HCT116 (cell line): ENCODE results near the gene MDFIC2. TPM values are rescaled to one million over a fixed set of nuclear protein-coding genes. Genes with fewer than 3 reads are reported as not detected.

ENCODE experiments used
- ATAC-seq: fragments of 200-7000 bp; cut with Tn5 transposase; 2 replicates; pipeline ENCODE4 v1.9.1; 2020; ENCODE audit warnings: mild to moderate bottlenecking, moderate library complexity
- BruUV-seq: library from RNA; stranded (reverse); fragments of 400-500 nt; replicated peaks from 2 replicates; lab custom pipeline; 2021; lab: Mats Ljungman, UMichigan
- CTCF ChIA-PET: fragments of 300-600 bp; sonication (Branson Sonifier 250); formaldehyde crosslinking; loops from one replicate; lab custom pipeline; 2021; ENCODE audit warnings: antibody characterized with exemption; lab: Charles Lee
- POLR2A ChIA-PET: fragments of 300-600, 350-600 bp; sonication (Branson Sonifier 250); formaldehyde crosslinking; loops from one replicate; lab custom pipeline; 2021; ENCODE audit warnings: antibody characterized with exemption; lab: Charles Lee
- RAD21 ChIA-PET, 2 experiments: fragments of 300-600 bp; sonication (Branson Sonifier 250); formaldehyde crosslinking; loops; one replicate each; lab custom pipeline; 2023; ENCODE audit warnings: low total read pairs in 2 of 2; ENCODE audit not compliant: uncharacterized antibody in 2 of 2, unreplicated experiment in 2 of 2, low non-redundant PET in 1 of 2; lab: Charles Lee
- DNase-seq: peaks from one replicate; pipeline ENCODE4 v3.0.0-alpha.2; 2010; ENCODE audit warnings: low read depth, low spot score
- H2AFZ ChIP-seq: fragments of 200-600 bp; shearing (Covaris generic), sonication (generic); 2 replicates; pipeline ENCODE4 v1.6.1; 2017; ENCODE audit warnings: low read depth, mixed run types, mixed read lengths, antibody characterized with exemption, low read length; ENCODE audit not compliant: poor library complexity, severe bottlenecking
- H3K27ac ChIP-seq: 2 replicates; pipeline ENCODE4 v1.5.1; 2012; ENCODE audit warnings: low read depth, low read length
- H3K27me3 ChIP-seq: fragments of 200-600 bp; sonication (generic); 2 replicates; pipeline ENCODE4 v1.6.1; 2016; ENCODE audit warnings: mixed run types, low read length, mixed read lengths; ENCODE audit not compliant: insufficient read depth
- H3K36me3 ChIP-seq, 2 experiments: fragments of 200-500 bp in 1 of 2; fragments of 200-600 bp in 1 of 2; sonication (Bioruptor generic) in 1 of 2; sonication (generic) in 1 of 2; 2 replicates each; pipeline versions ENCODE4 v1.5.1 to v1.6.1; 2014 to 2016; ENCODE audit warnings: low read length in 2 of 2, inconsistent platforms in 1 of 2, mixed read lengths in 1 of 2, mixed run types in 1 of 2; ENCODE audit not compliant: insufficient read depth in 2 of 2, control insufficient read depth in 1 of 2
- H3K4me1 ChIP-seq, 2 experiments: fragments of 200-600 bp in 1 of 2; sonication (generic) in 1 of 2; 2 replicates each; pipeline versions ENCODE4 v1.5.1 to v1.6.1; 2012 to 2017; ENCODE audit warnings: low read length in 2 of 2, inconsistent platforms in 1 of 2, mild to moderate bottlenecking in 1 of 2, mixed read lengths in 1 of 2, mixed run types in 1 of 2, moderate library complexity in 1 of 2; ENCODE audit not compliant: insufficient read depth in 2 of 2, control insufficient read depth in 1 of 2
- H3K4me2 ChIP-seq: fragments of 200-600 bp; sonication (generic); 2 replicates; pipeline ENCODE4 v1.6.1; 2017; ENCODE audit warnings: mixed run types, low read length, mixed read lengths
- H3K4me3 ChIP-seq, 2 experiments: fragments of 200-600 bp in 1 of 2; sonication (generic) in 1 of 2; replicated peaks in 1 of 2; 2 replicates each; pipeline ENCODE4 v1.5.1; 2011 to 2016; ENCODE audit warnings: low read length in 2 of 2, control low read depth in 1 of 2, low read depth in 1 of 2, mild to moderate bottlenecking in 1 of 2, mixed read lengths in 1 of 2, mixed run types in 1 of 2
- H3K79me2 ChIP-seq: fragments of 200-600 bp; sonication (generic); 2 replicates; pipeline ENCODE4 v1.6.1; 2017; ENCODE audit warnings: mild to moderate bottlenecking, mixed run types, low read length, moderate library complexity, mixed read lengths; ENCODE audit not compliant: insufficient read depth
- H3K9ac ChIP-seq: fragments of 200-600 bp; sonication (generic); 2 replicates; pipeline ENCODE4 v1.6.1; 2016; ENCODE audit warnings: low read length, mixed read lengths
- H3K9me2 ChIP-seq: fragments of 200-600 bp; sonication (generic), shearing (Covaris generic); 2 replicates; pipeline ENCODE4 v1.6.1; 2017; ENCODE audit warnings: mixed run types, mild to moderate bottlenecking, moderate library complexity; ENCODE audit not compliant: insufficient read depth
- H3K9me3 ChIP-seq, 2 experiments: fragments of 200-500 bp in 1 of 2; fragments of 200-600 bp in 1 of 2; sonication (Bioruptor generic) in 1 of 2; sonication (generic) in 1 of 2; 2 replicates each; pipeline ENCODE4 v1.6.1; 2014 to 2017; ENCODE audit warnings: low read length in 2 of 2, mixed read lengths in 2 of 2, inconsistent platforms in 1 of 2, low read depth in 1 of 2, mild to moderate bottlenecking in 1 of 2, mixed run types in 1 of 2, moderate library complexity in 1 of 2; ENCODE audit not compliant: control insufficient read depth in 1 of 2, insufficient read depth in 1 of 2
- H4K20me1 ChIP-seq: fragments of 200-600 bp; sonication (generic), shearing (Covaris generic); 2 replicates; pipeline ENCODE4 v1.6.1; 2017; ENCODE audit warnings: mixed run types, mild to moderate bottlenecking, moderate library complexity; ENCODE audit not compliant: insufficient read depth
- CEBPB ChIP-seq: IDR thresholded peaks from 2 replicates; pipeline ENCODE4 v1.6.1; 2012; ENCODE audit warnings: low read depth
- EGR1 ChIP-seq: IDR thresholded peaks from 2 replicates; pipeline ENCODE4 v1.6.1; 2012; ENCODE audit warnings: low read depth
- ELF1 ChIP-seq: IDR thresholded peaks from 2 replicates; pipeline ENCODE4 v1.6.1; 2012; ENCODE audit warnings: low read depth, borderline replicate concordance
- EZH2 ChIP-seq: fragments of 200-600 bp; sonication (generic); IDR thresholded peaks from 2 replicates; pipeline ENCODE4 v1.6.1; 2017; ENCODE audit warnings: antibody characterized with exemption, mixed run types
- EZH2phosphoT487 ChIP-seq: fragments of 200-600 bp; IDR thresholded peaks from 2 replicates; pipeline ENCODE4 v1.6.1; 2018; ENCODE audit warnings: antibody characterized with exemption, borderline replicate concordance
- JUND ChIP-seq: IDR thresholded peaks from 2 replicates; pipeline ENCODE4 v1.6.1; 2012
- POLR2A ChIP-seq: IDR thresholded peaks from 2 replicates; pipeline ENCODE4 v1.7.0; 2011; ENCODE audit warnings: borderline replicate concordance; ENCODE audit not compliant: insufficient read depth, insufficient read length; ENCODE audit errors: extremely low read depth
- RAD21 ChIP-seq: IDR thresholded peaks from 2 replicates; pipeline ENCODE4 v1.6.1; 2012; ENCODE audit warnings: low read depth, mild to moderate bottlenecking
- SIN3A ChIP-seq: IDR thresholded peaks from 2 replicates; pipeline ENCODE4 v1.6.1; 2012; ENCODE audit warnings: low read depth
- TCF7L2 ChIP-seq: IDR thresholded peaks from 2 replicates; pipeline ENCODE4 v1.7.0; 2011; ENCODE audit warnings: borderline replicate concordance, inconsistent platforms; ENCODE audit not compliant: insufficient read depth, insufficient read length; ENCODE audit errors: extremely low read depth
- ZFX ChIP-seq: fragments of 450-650 bp; IDR thresholded peaks from 2 replicates; pipeline ENCODE4 v1.6.1; 2017
- ZNF274 ChIP-seq: fragments of 200-500 bp; sonication (Bioruptor generic); IDR thresholded peaks from 2 replicates; pipeline ENCODE4 v1.6.1; 2014; ENCODE audit warnings: mild to moderate bottlenecking, low read depth, low read length, inconsistent platforms
- intact Hi-C: fragments of 100-400 bp; cut with micrococcal nuclease; formaldehyde crosslinking; loops from 2 replicates; pipeline ENCODE4 v1.10.0; 2022
- total RNA-seq: library from RNA; stranded (reverse); gene quantifications from one replicate; pipeline ENCODE4 v1.2.1, GENCODE V29; 2021; ENCODE audit not compliant: unreplicated experiment
- TF ChIP-seq, protein P1 (sequence below): IDR thresholded peaks from 2 replicates; pipeline ENCODE4 v1.6.1; 2012
- TF ChIP-seq, protein P2 (sequence below): IDR thresholded peaks from 2 replicates; pipeline ENCODE4 v1.6.1; 2011; ENCODE audit warnings: mild to moderate bottlenecking, low read length, moderate library complexity; ENCODE audit not compliant: insufficient replicate concordance; ENCODE audit errors: extremely low read depth
- TF ChIP-seq, protein P3 (sequence below): IDR thresholded peaks from 2 replicates; pipeline ENCODE4 v1.6.1; 2012; ENCODE audit warnings: low read depth
- TF ChIP-seq, protein P4 (sequence below), 3 experiments: fragments of 200-600 bp in 1 of 3; sonication (generic) in 1 of 3; IDR thresholded peaks in 2 of 3; conservative IDR thresholded peaks in 1 of 3; 2 replicates each; pipeline ENCODE4 v1.5.1; 2012 to 2017; ENCODE audit warnings: low read depth in 2 of 3, low read length in 2 of 3, antibody characterized with exemption in 1 of 3, borderline replicate concordance in 1 of 3, control low read depth in 1 of 3, mild to moderate bottlenecking in 1 of 3, mixed read lengths in 1 of 3, mixed run types in 1 of 3, moderate library complexity in 1 of 3; ENCODE audit not compliant: insufficient read depth in 1 of 3
- TF ChIP-seq, protein P5 (sequence below): IDR thresholded peaks from 2 replicates; pipeline ENCODE4 v1.6.1; 2012

The MDFIC2 gene
- total RNA-seq, 1 experiment from 2014 or later: not detected

DNA sequence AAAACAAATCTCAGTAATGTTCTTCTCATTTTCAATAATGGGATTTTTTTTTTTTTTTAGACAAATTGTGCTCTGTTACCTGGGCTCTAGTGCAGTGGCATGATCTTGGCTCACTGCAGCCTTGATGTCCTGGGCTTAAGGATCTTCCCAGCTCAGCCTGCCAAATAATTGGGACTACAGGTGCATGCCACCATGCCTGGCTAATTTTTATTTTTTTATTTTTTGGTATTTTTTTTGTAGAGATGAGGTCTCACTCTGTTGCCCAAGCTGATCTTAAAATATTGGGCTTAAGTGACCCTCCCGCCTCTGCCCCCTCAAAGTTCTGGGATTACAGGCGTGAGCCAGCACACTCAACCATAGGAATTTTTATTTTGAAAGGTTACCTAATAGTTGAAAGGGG, 126.2 kb downstream of the MDFIC2 start:
- no peaks in the 10 kb centered on the region for H3K9me2 ChIP-seq
- BruUV-seq: no TSS peak
- H3K27ac ChIP-seq: no peak overlapping the region
- ChIA-PET POLR2A (no interaction called here), CTCF (no interaction called here), RAD21 (no interaction called here)
- TF ChIP-seq, protein P1, sequence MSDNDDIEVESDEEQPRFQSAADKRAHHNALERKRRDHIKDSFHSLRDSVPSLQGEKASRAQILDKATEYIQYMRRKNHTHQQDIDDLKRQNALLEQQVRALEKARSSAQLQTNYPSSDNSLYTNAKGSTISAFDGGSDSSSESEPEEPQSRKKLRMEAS: no peak
- TF ChIP-seq ZFX: no peak
- TF ChIP-seq, protein P2, sequence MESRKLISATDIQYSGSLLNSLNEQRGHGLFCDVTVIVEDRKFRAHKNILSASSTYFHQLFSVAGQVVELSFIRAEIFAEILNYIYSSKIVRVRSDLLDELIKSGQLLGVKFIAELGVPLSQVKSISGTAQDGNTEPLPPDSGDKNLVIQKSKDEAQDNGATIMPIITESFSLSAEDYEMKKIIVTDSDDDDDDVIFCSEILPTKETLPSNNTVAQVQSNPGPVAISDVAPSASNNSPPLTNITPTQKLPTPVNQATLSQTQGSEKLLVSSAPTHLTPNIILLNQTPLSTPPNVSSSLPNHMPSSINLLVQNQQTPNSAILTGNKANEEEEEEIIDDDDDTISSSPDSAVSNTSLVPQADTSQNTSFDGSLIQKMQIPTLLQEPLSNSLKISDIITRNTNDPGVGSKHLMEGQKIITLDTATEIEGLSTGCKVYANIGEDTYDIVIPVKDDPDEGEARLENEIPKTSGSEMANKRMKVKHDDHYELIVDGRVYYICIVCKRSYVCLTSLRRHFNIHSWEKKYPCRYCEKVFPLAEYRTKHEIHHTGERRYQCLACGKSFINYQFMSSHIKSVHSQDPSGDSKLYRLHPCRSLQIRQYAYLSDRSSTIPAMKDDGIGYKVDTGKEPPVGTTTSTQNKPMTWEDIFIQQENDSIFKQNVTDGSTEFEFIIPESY: no peak
- TF ChIP-seq EZH2phosphoT487: no peak
- no peak for TF ChIP-seq JUND
- no peak for TF ChIP-seq SIN3A
- TF ChIP-seq, protein P3, sequence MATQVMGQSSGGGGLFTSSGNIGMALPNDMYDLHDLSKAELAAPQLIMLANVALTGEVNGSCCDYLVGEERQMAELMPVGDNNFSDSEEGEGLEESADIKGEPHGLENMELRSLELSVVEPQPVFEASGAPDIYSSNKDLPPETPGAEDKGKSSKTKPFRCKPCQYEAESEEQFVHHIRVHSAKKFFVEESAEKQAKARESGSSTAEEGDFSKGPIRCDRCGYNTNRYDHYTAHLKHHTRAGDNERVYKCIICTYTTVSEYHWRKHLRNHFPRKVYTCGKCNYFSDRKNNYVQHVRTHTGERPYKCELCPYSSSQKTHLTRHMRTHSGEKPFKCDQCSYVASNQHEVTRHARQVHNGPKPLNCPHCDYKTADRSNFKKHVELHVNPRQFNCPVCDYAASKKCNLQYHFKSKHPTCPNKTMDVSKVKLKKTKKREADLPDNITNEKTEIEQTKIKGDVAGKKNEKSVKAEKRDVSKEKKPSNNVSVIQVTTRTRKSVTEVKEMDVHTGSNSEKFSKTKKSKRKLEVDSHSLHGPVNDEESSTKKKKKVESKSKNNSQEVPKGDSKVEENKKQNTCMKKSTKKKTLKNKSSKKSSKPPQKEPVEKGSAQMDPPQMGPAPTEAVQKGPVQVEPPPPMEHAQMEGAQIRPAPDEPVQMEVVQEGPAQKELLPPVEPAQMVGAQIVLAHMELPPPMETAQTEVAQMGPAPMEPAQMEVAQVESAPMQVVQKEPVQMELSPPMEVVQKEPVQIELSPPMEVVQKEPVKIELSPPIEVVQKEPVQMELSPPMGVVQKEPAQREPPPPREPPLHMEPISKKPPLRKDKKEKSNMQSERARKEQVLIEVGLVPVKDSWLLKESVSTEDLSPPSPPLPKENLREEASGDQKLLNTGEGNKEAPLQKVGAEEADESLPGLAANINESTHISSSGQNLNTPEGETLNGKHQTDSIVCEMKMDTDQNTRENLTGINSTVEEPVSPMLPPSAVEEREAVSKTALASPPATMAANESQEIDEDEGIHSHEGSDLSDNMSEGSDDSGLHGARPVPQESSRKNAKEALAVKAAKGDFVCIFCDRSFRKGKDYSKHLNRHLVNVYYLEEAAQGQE: no peak
- no peak for TF ChIP-seq CEBPB
- TF ChIP-seq ELF1: no peak
- TF ChIP-seq TCF7L2: no peak
- TF ChIP-seq EGR1: no peak
- TF ChIP-seq, protein P4, sequence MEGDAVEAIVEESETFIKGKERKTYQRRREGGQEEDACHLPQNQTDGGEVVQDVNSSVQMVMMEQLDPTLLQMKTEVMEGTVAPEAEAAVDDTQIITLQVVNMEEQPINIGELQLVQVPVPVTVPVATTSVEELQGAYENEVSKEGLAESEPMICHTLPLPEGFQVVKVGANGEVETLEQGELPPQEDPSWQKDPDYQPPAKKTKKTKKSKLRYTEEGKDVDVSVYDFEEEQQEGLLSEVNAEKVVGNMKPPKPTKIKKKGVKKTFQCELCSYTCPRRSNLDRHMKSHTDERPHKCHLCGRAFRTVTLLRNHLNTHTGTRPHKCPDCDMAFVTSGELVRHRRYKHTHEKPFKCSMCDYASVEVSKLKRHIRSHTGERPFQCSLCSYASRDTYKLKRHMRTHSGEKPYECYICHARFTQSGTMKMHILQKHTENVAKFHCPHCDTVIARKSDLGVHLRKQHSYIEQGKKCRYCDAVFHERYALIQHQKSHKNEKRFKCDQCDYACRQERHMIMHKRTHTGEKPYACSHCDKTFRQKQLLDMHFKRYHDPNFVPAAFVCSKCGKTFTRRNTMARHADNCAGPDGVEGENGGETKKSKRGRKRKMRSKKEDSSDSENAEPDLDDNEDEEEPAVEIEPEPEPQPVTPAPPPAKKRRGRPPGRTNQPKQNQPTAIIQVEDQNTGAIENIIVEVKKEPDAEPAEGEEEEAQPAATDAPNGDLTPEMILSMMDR (IDR thresholded peaks at IDR 0.05 in 2 of 3, conservative IDR thresholded peaks at IDR 0.05 in 1 of 3; ENCODE audit: borderline replicate concordance in 1 of 3, insufficient read depth in 1 of 3, low read depth in 2 of 3, low read length in 2 of 3): no peak
- TF ChIP-seq ZNF274: no peak
- TF ChIP-seq, protein P5, sequence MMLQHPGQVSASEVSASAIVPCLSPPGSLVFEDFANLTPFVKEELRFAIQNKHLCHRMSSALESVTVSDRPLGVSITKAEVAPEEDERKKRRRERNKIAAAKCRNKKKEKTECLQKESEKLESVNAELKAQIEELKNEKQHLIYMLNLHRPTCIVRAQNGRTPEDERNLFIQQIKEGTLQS: no peak
- no peak for TF ChIP-seq EZH2
- TF ChIP-seq RAD21: no peak
- no peak for TF ChIP-seq POLR2A
- H3K79me2 ChIP-seq: no peaks in the 10 kb centered on the region
- no peak overlapping the region for H3K9ac ChIP-seq
- DNase-seq: no peak
- no peak overlapping the region for H3K4me3 ChIP-seq
- intact Hi-C loops: loop anchor here (10.0 kb wide), 1 partner anchor 59 kb away; no protein-coding TSS in a partner anchor
- no peaks in the 10 kb centered on the region for H3K36me3 ChIP-seq
- H3K4me1 ChIP-seq: no peaks in the 10 kb centered on the region
- no peak overlapping the region for H2AFZ ChIP-seq
- peaks cover 3% of the 10 kb centered on the region in 2 experiments; a peak in 2 of 4 replicates for H3K9me3 ChIP-seq
- no peaks in the 10 kb centered on the region for H3K27me3 ChIP-seq
- H3K4me2 ChIP-seq: no peak overlapping the region
- ATAC-seq: no peak
- no peaks in the 10 kb centered on the region for H4K20me1 ChIP-seq
